Lung (tissue), 12 donors: ENCODE results near the gene TMCC3. TPM values are rescaled to one million over a fixed set of nuclear protein-coding genes. Genes with fewer than 3 reads are reported as not detected.

Experiments used
- ATAC-seq: fragments of 200-7000 bp; cut with Tn5 transposase; one replicate; pipeline ENCODE4 v1.9.1; 2020; ENCODE audit warnings: moderate number of reproducible peaks; ENCODE audit not compliant: insufficient read depth, low FRiP score
- DNase-seq, 3 donors: peaks; one replicate each; pipeline ENCODE4 v3.0.0-alpha.2; 2013 to 2017
- H3K27ac ChIP-seq, 2 donors: one replicate each; pipeline ENCODE4 v1.5.1; 2013; ENCODE audit warnings: mild to moderate bottlenecking in 2 of 2, moderate library complexity in 2 of 2, control low read depth in 1 of 2, inconsistent platforms in 1 of 2, low read depth in 1 of 2, low read length in 1 of 2
- H3K27me3 ChIP-seq, 3 donors: one replicate each; pipeline ENCODE4 v1.5.1; 2013; ENCODE audit warnings: low read length in 2 of 3; ENCODE audit not compliant: control insufficient read depth in 3 of 3, insufficient read depth in 3 of 3
- H3K36me3 ChIP-seq, 4 donors: one replicate each; pipeline ENCODE4 v1.5.1; 2013; ENCODE audit warnings: low read length in 4 of 4, mild to moderate bottlenecking in 1 of 4, moderate library complexity in 1 of 4; ENCODE audit not compliant: control insufficient read depth in 4 of 4, insufficient read depth in 4 of 4
- H3K4me1 ChIP-seq, 5 donors: one replicate each; pipeline ENCODE4 v1.5.1; 2013; ENCODE audit warnings: low read length in 5 of 5, mild to moderate bottlenecking in 2 of 5, moderate library complexity in 1 of 5; ENCODE audit not compliant: control insufficient read depth in 5 of 5, insufficient read depth in 5 of 5
- H3K4me3 ChIP-seq: one replicate; pipeline ENCODE4 v1.5.1; 2013; ENCODE audit warnings: mild to moderate bottlenecking, control low read depth, moderate library complexity
- H3K9ac ChIP-seq, 2 donors: one replicate each; pipeline ENCODE4 v1.5.1; 2013; ENCODE audit warnings: low read length in 2 of 2, control low read depth in 1 of 2; ENCODE audit not compliant: insufficient read depth in 1 of 2
- H3K9me3 ChIP-seq, 4 donors: one replicate each; pipeline ENCODE4 v1.5.1; 2013; ENCODE audit warnings: low read length in 3 of 4, mild to moderate bottlenecking in 1 of 4, moderate library complexity in 1 of 4; ENCODE audit not compliant: control insufficient read depth in 4 of 4, insufficient read depth in 3 of 4
- CTCF ChIP-seq: IDR thresholded peaks from 2 replicates; pipeline ENCODE4 v1.5.1; 2012; ENCODE audit warnings: mild to moderate bottlenecking; ENCODE audit errors: control extremely low read depth, extremely low read depth
- WGBS, 2 donors: extraction: QIAGEN DNeasy Blood & Tissue Kit; methylation state at CpG; one replicate each; pipeline ENCODE4 v1.1.7; 2013; 5-methylcytosine and 5-hydroxymethylcytosine counted together
- polyA plus RNA-seq, 2 donors: library from polyadenylated mRNA; stranded (reverse); fragments of 200-250 nt; gene quantifications; one replicate each; pipeline ENCODE4 v1.2.1, GENCODE V29; 2013
- total RNA-seq, 2 donors: library from RNA; depleted of rRNA in 1 of 2; stranded (reverse); fragments of >200 nt in 1 of 2; gene quantifications; one replicate each; pipeline ENCODE4 v1.2.1, GENCODE V29; 2014 to 2021
- donor health status: control.
- donor health status: control.
- donor health status: Bipolar disorder and iron deficiency.
- donor health status: healthy.
- donor health status: DM: yes; HTN: yes; CAD: no.

The TMCC3 gene
- total and polyA plus RNA-seq, 4 donors = 1.7 to 17.8 (median 7.6) TPM

- Histone ChIP-seq H3K4me3 (no peak overlapping the region), H3K4me1 (peaks cover 0 to 15% (median 1%) of the 10 kb centered on the region in 5 donors), H3K27me3 (no peaks in the 10 kb centered on the region), H3K9ac (no peak overlapping the region), H3K9me3 (no peaks in the 10 kb centered on the region), H3K27ac (no peak overlapping the region), H3K36me3 (no peaks in the 10 kb centered on the region)
- 77 to 90% methylated on average over 14 of the region's 14 CpGs for WGBS, 2 donors
- no peak for ATAC-seq
- DNase-seq = no peak
- TF ChIP-seq CTCF = no peak
These were observed 115.4 kb downstream of the TMCC3 start for GRCh38 chr12:94534774-94535509.

- Histone ChIP-seq H3K9me3 (no peaks in the 10 kb centered on the region), H3K4me1 (peaks cover 0 to 15% (median 1%) of the 10 kb centered on the region in 5 donors), H3K27ac (no peak overlapping the region), H3K4me3 (no peak overlapping the region), H3K36me3 (no peaks in the 10 kb centered on the region), H3K9ac (no peak overlapping the region), H3K27me3 (no peaks in the 10 kb centered on the region)
- ATAC-seq = no peak
- no peak for TF ChIP-seq CTCF
- DNase-seq = no peak
- 95 to 96% methylated on average over 6 of the region's 6 CpGs for WGBS, 2 donors
These were observed 116.1 kb downstream of the TMCC3 start for GRCh38 chr12:94534278-94534677.

GRCh38 chr12:94532490-94533422 is 117.6 kb downstream of the TMCC3 start:
- Histone ChIP-seq H3K36me3 (no peaks in the 10 kb centered on the region), H3K9me3 (no peaks in the 10 kb centered on the region), H3K4me1 (peaks cover 0 to 15% (median 1%) of the 10 kb centered on the region in 5 donors), H3K27me3 (no peaks in the 10 kb centered on the region), H3K9ac (no peak overlapping the region), H3K4me3 (no peak overlapping the region), H3K27ac (no peak overlapping the region)
- WGBS, 2 donors = 30 to 35% methylated on average over 16 of the region's 16 CpGs
- ATAC-seq = peak; percentile 89
- DNase-seq = peak; percentile 82 to 85 (median 84)
- peak; percentile 80 for TF ChIP-seq CTCF
